ENCODE measurements around the gene TESK1.
A peak's percentile ranks its signal among the peaks of the same experiment; 100 is the strongest.
"Not testable (repeated sequence)": the region's sequence is repeated elsewhere in the genome, so short reads cannot be mapped to it uniquely, and the experiment has no call there.

Gene TESK1

GRCh38 chr9:35615981-35616680, 11.1 kb downstream of the TESK1 start:
- DNase-seq (ENCODE audit: low spot score) = no peak

GRCh38 chr9:35616681-35617459, 11.8 kb downstream of the TESK1 start:
- peak; percentile 77 for DNase-seq (ENCODE audit: low spot score)

DNA sequence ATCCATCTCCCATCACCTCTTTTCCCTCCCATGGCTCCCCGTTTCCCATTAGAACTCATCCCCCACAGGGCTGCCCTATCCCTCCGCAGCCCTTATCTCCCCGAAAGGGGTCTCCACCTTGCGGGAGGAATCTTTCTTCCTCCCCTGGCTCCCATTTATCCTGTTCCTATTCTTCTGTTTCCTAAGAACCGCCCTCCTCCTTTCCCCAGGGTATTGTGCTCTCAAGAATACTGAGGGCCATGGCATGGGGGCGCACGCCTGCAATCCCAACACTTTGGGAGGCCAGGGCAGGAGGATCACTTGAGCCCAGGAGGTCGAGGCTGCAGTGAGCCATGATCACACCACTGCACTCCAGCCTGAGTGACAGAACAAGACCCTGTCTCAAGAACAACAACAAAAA, 12.5 kb downstream of the TESK1 start:
- no peak for DNase-seq (ENCODE audit: low spot score)

DNA sequence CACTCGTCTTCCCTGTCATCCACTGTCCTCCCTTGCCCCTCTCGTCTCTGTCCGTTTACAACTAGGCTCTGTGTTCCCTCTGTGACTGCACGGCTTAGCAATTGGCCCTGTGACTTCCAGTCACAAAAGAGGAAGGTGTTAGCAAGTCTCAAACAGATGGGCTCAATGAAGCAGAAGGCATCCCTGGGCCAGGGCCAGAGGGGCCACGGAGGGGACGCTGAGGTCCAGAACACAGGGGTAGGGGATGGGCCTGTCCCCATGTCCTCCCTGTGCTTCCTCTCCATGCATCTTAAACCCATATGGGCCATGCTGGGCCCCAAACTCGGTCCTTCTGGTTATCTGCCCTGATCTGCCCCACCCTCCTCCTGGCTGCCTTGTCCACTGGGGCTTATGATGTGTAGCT, 13.3 kb downstream of the TESK1 start, which contains the start of gene CD72:
CD72 (minus strand) TSS at position 89 of the 403 bp plus-strand sequence. CDS start 110 bp downstream, outside the sequence.
- no peak for DNase-seq (ENCODE audit: low spot score)

DNA sequence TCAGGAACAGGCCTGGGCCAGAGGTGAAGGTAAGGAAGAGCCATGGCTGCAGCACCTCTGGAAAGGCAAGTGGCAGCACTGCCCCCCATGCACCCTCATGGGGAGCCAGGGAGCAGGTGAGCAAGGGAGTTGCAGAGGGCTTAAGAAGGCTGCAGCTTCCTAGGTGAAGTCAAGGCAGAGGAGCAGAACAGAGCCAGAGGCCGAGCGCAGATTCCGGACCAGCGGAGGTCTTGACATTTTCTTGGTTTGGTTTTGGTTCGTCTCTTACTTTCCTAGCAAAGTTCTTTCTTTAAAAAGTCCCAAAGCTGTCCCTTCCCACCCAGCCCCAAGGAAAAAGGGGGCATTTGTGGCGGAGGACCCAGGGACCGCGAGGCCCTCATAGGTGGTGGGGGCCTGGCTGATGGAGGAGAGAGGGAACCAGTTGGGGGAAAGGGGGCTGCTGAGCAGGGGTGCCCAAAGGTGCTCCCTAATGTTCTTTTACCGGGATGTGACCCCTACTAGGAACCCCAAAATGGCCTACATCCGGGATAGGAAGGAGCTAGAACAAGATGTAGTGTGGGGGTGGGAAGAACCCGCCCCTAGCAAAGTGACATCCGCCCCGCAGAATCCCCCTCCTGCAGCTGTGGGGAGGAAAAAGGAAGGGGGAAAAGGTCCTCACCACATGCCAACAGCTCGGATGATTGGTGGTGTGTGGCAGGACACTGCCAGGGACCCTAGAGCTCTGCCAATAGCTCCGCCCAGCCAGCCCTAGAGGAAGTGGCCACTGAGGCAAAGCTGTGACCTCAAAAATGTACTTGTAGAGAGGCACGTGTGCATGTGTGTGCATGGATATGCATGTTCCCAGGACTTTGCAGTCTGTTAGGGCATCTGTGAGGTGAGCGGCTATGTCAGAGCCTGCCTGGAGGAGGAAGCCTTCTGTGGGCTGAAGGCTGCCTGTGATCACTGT, 14.1 kb downstream of the TESK1 start:
- no peak for DNase-seq (ENCODE audit: low spot score)

DNA sequence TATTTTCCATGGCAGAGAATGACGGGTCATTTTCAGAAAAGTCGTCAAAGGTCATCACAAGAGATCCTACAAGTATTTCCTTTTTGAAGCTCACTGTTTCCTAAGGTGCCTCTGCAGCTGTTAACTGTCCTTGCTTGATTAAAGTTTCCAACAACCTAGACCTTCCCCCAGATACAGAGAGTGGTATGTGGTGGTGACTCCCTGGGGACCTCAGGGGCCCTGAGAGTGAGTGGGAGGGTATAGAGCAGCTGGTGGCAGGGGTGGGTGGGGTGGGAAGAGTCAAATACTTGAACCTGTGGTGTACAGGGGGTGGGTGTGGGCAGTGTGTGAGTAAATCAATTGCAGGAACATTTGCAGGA, 14.7 kb downstream of the TESK1 start:
- DNase-seq (ENCODE audit: low spot score) = no peak

GRCh38 chr9:35627575-35627974, 22.5 kb downstream of the TESK1 start:
- no peak for DNase-seq (ENCODE audit: low spot score)

DNA sequence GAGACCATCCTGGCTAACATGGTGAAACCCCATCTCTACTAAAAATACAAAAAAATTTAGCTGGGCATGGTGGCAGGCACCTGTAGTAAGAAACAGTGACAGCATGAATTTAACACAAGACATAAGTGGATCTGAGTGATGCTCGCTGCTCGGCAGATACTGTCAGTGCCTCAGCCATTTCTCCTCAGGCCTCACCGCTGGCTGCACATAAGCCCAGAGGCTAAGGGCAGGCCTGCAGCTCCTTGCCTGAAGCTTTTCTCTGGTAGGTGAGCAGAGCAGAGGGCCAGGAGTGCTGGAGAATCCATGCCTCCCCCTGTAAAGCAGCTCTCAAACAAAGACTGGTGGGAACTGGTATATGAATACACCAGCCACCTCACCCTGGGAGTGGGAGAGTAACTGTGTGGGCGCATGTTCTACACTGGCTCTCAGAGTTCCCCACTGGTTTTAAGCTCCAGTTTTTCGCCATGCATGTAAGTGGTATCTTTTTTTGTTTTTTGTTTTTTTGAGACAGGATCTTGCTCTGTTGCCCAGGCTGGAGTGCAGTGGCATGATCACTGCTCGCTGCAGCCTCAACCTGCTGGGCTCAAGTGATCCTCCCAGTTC, 23.4 kb downstream of the TESK1 start:
- no peak for DNase-seq (ENCODE audit: low spot score)

- no peak for DNase-seq (ENCODE audit: low spot score)
Observed at GRCh38 chr9:35629597-35629996, 24.5 kb downstream of the TESK1 start.

- no peak for DNase-seq (ENCODE audit: low spot score)
Observed at GRCh38 chr9:35635730-35636129, 30.7 kb downstream of the TESK1 start.

DNA sequence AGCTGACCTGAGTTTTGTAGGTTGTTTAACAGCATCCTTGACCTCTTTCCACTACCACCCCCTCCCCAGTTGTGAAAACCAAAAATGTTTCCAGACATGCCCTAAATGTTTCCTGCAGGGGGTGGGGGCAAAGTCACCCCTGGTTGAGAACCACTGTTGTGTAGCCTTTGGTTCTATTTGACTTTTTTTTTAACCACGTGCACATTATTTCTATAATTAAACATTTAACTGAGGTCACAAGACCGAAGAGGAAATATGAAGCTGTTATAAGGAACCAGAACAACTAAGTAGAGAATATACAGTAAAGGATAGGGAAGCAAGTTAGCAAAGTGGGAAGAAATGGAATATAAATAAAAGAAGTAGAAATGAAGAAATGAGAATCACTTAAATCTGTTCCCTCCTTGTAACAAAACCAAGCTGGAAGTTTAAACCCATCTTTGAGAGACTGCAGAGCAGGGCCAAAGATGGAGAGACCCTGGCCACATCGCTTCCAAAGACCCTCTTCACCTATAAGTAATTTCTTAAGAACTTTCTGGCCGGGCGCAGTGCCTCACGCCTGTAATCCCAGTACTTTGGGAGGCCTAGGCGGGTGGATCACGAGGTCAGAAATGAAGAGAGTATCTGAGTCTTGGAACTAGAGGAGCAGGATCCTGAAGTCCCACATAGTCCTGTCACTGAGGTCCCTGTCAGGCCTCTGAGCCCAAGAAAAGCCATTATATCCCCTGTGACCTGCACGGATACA, 31.2 kb downstream of the TESK1 start:
- no peak for DNase-seq (ENCODE audit: low spot score)

GRCh38 chr9:35636877-35637246, 31.8 kb downstream of the TESK1 start:
- not testable (repeated sequence) for DNase-seq (ENCODE audit: low spot score)

- not testable (repeated sequence) for DNase-seq (ENCODE audit: low spot score)
Observed at GRCh38 chr9:35637427-35637955, 32.4 kb downstream of the TESK1 start.

GRCh38 chr9:35638751-35639150, 33.7 kb downstream of the TESK1 start:
- DNase-seq (ENCODE audit: low spot score) = not testable (repeated sequence)

- DNase-seq (ENCODE audit: low spot score) = not testable (repeated sequence)
Observed at GRCh38 chr9:35639225-35639624, 34.2 kb downstream of the TESK1 start.

- no peak for DNase-seq (ENCODE audit: low spot score)
Observed at GRCh38 chr9:35639631-35640030, 34.6 kb downstream of the TESK1 start.

DNA sequence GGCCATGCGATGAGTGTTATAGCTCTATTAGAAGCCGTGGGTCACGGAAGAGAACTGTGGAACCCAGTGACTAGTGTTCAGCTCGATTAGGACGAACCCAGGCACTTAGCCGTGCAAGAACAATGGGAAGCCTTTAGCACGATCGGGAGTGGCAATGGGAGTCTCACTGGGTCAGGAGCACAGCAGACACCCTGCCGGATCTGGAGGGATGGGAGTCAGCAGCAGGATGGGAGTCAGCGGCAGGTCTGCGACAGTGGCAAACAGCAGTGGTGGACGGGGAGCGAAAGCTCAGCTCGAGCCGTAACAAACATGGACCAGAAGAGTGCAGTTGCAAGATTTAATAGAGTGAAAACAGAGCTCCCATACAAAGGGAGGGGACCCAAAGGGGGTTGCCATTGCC, 35.4 kb downstream of the TESK1 start:
- DNase-seq (ENCODE audit: low spot score) = not testable (repeated sequence)

DNA sequence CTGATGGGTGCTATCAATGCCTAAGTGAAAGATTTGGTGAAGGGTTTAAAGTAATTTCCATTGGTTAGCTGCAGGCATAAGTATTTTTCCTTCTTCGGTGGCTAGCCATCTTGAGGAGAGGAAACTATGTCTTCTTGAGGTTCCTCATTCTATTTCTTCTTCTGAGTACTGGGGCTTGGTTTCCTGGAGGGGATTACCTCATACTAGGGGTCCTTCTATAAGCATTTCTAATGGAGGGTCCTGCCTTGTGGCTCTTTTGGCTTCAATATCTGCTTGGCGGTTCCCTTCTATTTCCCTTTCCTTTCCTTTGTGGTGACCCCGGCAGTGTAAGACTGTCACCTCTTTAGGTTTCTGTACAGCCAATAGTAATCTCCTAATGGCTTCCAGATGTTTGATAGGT, 36.4 kb downstream of the TESK1 start:
- not testable (repeated sequence) for DNase-seq (ENCODE audit: low spot score)

DNA sequence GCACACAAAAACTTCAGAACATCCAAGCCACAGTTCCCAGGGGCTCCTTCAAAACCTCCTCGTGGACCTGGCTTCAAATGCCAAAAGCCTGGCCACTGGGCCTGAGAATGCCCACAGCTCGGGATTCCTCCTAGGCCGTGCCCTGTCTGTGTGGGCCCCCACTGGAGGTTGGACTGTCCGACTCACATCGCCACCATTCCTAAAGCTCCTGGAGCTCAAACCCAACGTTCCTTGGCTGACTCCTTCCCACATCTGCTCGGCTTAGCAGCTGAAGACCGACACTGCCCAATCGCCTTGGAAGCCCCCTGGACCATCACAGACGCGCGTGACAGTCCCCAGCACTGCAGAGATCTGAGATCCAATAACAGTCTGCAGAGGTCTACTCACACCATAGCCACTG, 38.0 kb downstream of the TESK1 start:
- no peak for DNase-seq (ENCODE audit: low spot score)

GRCh38 chr9:35645736-35646135, 40.7 kb downstream of the TESK1 start:
- DNase-seq (ENCODE audit: low spot score) = not testable (repeated sequence)

DNA sequence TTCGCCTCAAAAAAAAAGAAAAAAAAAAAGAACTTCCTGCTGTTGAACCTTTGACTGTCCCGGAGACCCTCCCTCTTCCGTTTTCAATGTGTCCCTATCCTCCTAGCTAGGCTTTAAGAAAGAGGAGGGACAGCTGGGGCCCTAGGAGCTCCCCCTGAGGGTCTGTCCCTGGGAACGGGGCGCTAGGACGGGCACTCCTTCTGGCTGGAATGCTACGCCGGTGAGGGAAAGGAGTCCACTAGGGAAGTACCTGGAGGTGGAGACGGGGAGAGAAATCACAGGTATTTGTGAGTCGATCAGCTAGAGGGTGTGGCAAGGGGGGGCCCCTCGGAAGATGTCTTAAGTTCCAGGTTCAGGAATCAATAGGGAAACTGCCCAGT, 41.1 kb downstream of the TESK1 start:
- peak; percentile 29 for DNase-seq (ENCODE audit: low spot score)

All from GM03348 (cell line).